ENCODE measurements around the gene BAZ1B. TPM values are rescaled to one million over a fixed set of nuclear protein-coding genes. Genes with fewer than 3 reads are reported as not detected.

Gene BAZ1B
- total and polyA plus RNA-seq, 2 donors from 2014 or later, result 10.4 to 52.0 TPM

- Histone ChIP-seq H3K9ac (ENCODE audit: low read length in 3 of 3) (no peak overlapping the region), H3K27ac (ENCODE audit: low read depth in 2 of 2, low read length in 2 of 2) (no peak overlapping the region), H3K4me3 (ENCODE audit: low read length in 3 of 3) (no peak overlapping the region), H3K9me3 (ENCODE audit: control insufficient read depth in 2 of 3, insufficient read depth in 1 of 3, low read length in 3 of 3) (no peaks in the 10 kb centered on the region), H3K36me3 (ENCODE audit: control insufficient read depth in 2 of 3, insufficient read depth in 3 of 3, low read length in 3 of 3) (peaks cover 37 to 63% (median 42%) of the 10 kb centered on the region in 3 donors), H3K4me1 (ENCODE audit: control insufficient read depth in 2 of 3, insufficient read depth in 2 of 3, low read depth in 1 of 3, low read length in 3 of 3) (no peaks in the 10 kb centered on the region), H3K27me3 (ENCODE audit: control insufficient read depth, insufficient read depth, low read length) (no peaks in the 10 kb centered on the region)
- DNase-seq (no peak), FAIRE-seq (no peak)
- intact Hi-C loops (cut with DNase I), result no loop called here
- TF ChIP-seq, protein P1, sequence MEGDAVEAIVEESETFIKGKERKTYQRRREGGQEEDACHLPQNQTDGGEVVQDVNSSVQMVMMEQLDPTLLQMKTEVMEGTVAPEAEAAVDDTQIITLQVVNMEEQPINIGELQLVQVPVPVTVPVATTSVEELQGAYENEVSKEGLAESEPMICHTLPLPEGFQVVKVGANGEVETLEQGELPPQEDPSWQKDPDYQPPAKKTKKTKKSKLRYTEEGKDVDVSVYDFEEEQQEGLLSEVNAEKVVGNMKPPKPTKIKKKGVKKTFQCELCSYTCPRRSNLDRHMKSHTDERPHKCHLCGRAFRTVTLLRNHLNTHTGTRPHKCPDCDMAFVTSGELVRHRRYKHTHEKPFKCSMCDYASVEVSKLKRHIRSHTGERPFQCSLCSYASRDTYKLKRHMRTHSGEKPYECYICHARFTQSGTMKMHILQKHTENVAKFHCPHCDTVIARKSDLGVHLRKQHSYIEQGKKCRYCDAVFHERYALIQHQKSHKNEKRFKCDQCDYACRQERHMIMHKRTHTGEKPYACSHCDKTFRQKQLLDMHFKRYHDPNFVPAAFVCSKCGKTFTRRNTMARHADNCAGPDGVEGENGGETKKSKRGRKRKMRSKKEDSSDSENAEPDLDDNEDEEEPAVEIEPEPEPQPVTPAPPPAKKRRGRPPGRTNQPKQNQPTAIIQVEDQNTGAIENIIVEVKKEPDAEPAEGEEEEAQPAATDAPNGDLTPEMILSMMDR (IDR thresholded peaks at IDR 0.05; ENCODE audit: borderline replicate concordance, extremely low read depth, insufficient read depth), result no peak
These were observed 56.0 kb downstream of the BAZ1B start for GRCh38 chr7:73466112-73466511.

DNA sequence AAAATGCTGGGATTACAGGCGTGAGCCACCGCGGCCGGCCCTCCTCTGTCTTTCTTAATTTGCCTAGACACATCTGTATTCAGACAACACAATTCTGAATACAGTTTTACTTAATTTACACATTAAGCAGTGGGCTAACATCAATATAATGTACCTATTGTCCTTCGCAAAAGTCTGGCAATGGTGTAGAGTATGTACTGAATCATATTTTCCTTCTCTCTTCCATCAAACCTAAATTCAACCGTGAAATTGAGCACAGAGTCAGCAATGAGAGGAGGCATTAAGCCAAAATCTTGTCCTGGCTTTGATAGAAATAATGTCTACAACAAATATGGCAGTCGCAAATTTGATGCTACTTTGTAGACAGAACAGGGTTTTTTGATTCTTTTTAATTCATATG lies 58.1 kb downstream of the BAZ1B start:
- no peak for FAIRE-seq
- intact Hi-C loops (cut with DNase I), result no loop called here
- H3K36me3 ChIP-seq (ENCODE audit: control insufficient read depth in 2 of 3, insufficient read depth in 3 of 3, low read length in 3 of 3), result peaks cover 39 to 56% (median 40%) of the 10 kb centered on the region in 3 donors
- no peaks in the 10 kb centered on the region for H3K4me1 ChIP-seq (ENCODE audit: control insufficient read depth in 2 of 3, insufficient read depth in 2 of 3, low read depth in 1 of 3, low read length in 3 of 3)
- no peak overlapping the region for H3K9ac ChIP-seq (ENCODE audit: low read length in 3 of 3)
- TF ChIP-seq, protein P1 (IDR thresholded peaks at IDR 0.05; ENCODE audit: borderline replicate concordance, extremely low read depth, insufficient read depth), result no peak
- H3K4me3 ChIP-seq (ENCODE audit: low read length in 3 of 3), result no peak overlapping the region
- H3K9me3 ChIP-seq (ENCODE audit: control insufficient read depth in 2 of 3, insufficient read depth in 1 of 3, low read length in 3 of 3), result no peaks in the 10 kb centered on the region
- no peak for DNase-seq
- no peaks in the 10 kb centered on the region for H3K27me3 ChIP-seq (ENCODE audit: control insufficient read depth, insufficient read depth, low read length)
- no peak overlapping the region for H3K27ac ChIP-seq (ENCODE audit: low read depth in 2 of 2, low read length in 2 of 2)

DNA sequence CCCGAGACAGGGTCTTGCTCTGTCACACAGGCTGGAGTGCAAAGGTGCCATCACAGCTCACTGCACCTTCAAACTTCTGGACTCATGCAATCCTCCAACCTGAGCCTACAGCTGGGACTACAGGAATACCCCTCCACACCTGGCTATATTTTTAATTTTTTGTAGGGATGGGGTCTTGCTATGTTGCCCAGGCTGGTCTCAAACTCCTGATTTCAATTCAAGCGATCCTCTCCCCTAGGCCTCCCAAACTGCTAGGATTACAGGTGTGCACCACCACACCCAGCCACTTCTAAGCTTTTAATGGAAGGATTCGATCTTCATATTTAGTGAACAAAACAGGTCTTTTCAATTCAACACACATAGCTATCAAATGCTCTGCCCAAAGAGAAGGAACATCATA lies 58.8 kb downstream of the BAZ1B start:
- TF ChIP-seq, protein P1 (IDR thresholded peaks at IDR 0.05; ENCODE audit: borderline replicate concordance, extremely low read depth, insufficient read depth), result no peak
- FAIRE-seq (no peak), DNase-seq (no peak)
- no peak overlapping the region for H3K27ac ChIP-seq (ENCODE audit: low read depth in 2 of 2, low read length in 2 of 2)
- H3K4me3 ChIP-seq (ENCODE audit: low read length in 3 of 3), result no peak overlapping the region
- intact Hi-C loops (cut with DNase I), result no loop called here
- H3K9ac ChIP-seq (ENCODE audit: low read length in 3 of 3), result no peak overlapping the region
- H3K9me3 ChIP-seq (ENCODE audit: control insufficient read depth in 2 of 3, insufficient read depth in 1 of 3, low read length in 3 of 3), result no peaks in the 10 kb centered on the region
- no peaks in the 10 kb centered on the region for H3K4me1 ChIP-seq (ENCODE audit: control insufficient read depth in 2 of 3, insufficient read depth in 2 of 3, low read depth in 1 of 3, low read length in 3 of 3)
- no peaks in the 10 kb centered on the region for H3K27me3 ChIP-seq (ENCODE audit: control insufficient read depth, insufficient read depth, low read length)
- H3K36me3 ChIP-seq (ENCODE audit: control insufficient read depth in 2 of 3, insufficient read depth in 3 of 3, low read length in 3 of 3), result peaks cover 38 to 51% (median 41%) of the 10 kb centered on the region in 3 donors

DNA sequence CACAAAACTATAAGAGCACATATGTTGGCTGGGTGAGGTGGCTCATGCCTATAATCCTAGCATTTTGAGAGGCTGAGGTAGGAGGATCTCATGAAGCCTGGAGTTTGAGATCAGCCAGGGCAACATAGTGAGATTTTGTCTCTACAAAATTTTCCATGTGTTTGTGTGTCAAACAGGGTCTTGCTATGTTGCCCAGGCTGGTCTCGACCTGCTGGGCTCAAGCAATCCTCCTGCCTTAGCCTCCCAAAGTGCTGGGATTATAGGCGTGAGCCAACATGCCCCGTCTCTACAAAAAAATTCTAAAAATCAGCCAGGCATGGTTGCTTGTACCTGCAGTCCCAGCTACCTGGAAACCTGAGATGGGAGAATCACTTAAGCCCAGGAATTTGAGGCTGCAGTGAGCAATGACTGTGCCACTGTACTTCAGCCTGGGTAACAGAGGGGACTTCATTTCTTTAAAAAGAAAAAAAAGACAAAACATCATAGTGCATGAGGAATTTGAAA lies 60.3 kb downstream of the BAZ1B start:
- FAIRE-seq, result no peak
- no peak for DNase-seq
- TF ChIP-seq, protein P1 (IDR thresholded peaks at IDR 0.05; ENCODE audit: borderline replicate concordance, extremely low read depth, insufficient read depth), result no peak
- Histone ChIP-seq H3K27ac (ENCODE audit: low read depth in 2 of 2, low read length in 2 of 2) (no peak overlapping the region), H3K27me3 (ENCODE audit: control insufficient read depth, insufficient read depth, low read length) (no peaks in the 10 kb centered on the region), H3K9ac (ENCODE audit: low read length in 3 of 3) (no peak overlapping the region), H3K36me3 (ENCODE audit: control insufficient read depth in 2 of 3, insufficient read depth in 3 of 3, low read length in 3 of 3) (peaks cover 42 to 62% (median 43%) of the 10 kb centered on the region in 3 donors), H3K9me3 (ENCODE audit: control insufficient read depth in 2 of 3, insufficient read depth in 1 of 3, low read length in 3 of 3) (no peaks in the 10 kb centered on the region), H3K4me3 (ENCODE audit: low read length in 3 of 3) (no peak overlapping the region), H3K4me1 (ENCODE audit: control insufficient read depth in 2 of 3, insufficient read depth in 2 of 3, low read depth in 1 of 3, low read length in 3 of 3) (no peaks in the 10 kb centered on the region)
- intact Hi-C loops (cut with DNase I), result no loop called here

Data from kidney (tissue), 14 donors.